ENCODE data around the gene PGAP2. TPM values are rescaled to one million over a fixed set of nuclear protein-coding genes. Genes with fewer than 3 reads are reported as not detected.

Gene PGAP2
- total RNA-seq, 1 experiment from 2014 or later, result 72.2 TPM

GRCh38 chr11:3796346-3796745, 12.0 kb upstream of the PGAP2 start:
- no TSS peak for BruUV-seq (replicated peaks)
- no peak for DNase-seq (ENCODE audit: low read depth, low spot score)
- ChIA-PET POLR2A (interaction anchor here (0.6 to 1.0 kb wide), 2 partner anchors 15 to 41 kb away, joined by 3 to 27 read pairs; no protein-coding TSS in a partner anchor), CTCF (interaction anchor here (1.4 kb wide), 1 partner anchor 13 kb away, joined by 5 read pairs; no protein-coding TSS in a partner anchor)
- TF ChIP-seq TCF7L2 (IDR thresholded peaks at IDR 0.05; ENCODE audit: low read depth, low read length) (no peak), SIN3A (IDR thresholded peaks at IDR 0.05; ENCODE audit: borderline replicate concordance, insufficient read depth, low read depth, low read length) (no peak), REST (IDR thresholded peaks at IDR 0.05; ENCODE audit: insufficient read depth in 1 of 2, low read depth in 2 of 2, low read length in 1 of 2) (no peak), POLR2AphosphoS5 (IDR thresholded peaks at IDR 0.05; ENCODE audit: low read depth, low read length) (no peak)
- Histone ChIP-seq H3K4me1 (ENCODE audit: control insufficient read depth, insufficient read depth, low read length) (peaks cover 10% of the 10 kb centered on the region), H3K36me3 (ENCODE audit: control insufficient read depth, insufficient read depth, low read length) (peaks cover 13% of the 10 kb centered on the region), H3K9me3 (ENCODE audit: control insufficient read depth, insufficient read depth, low read depth, low read length) (no peaks in the 10 kb centered on the region), H3K27me3 (ENCODE audit: control insufficient read depth, insufficient read depth, low read length) (no peaks in the 10 kb centered on the region), H3K27ac (ENCODE audit: low read length) (peak overlapping the region; percentile 95), H3K4me3 (ENCODE audit: low read depth in 2 of 2, low read length in 2 of 2) (peak overlapping the region; percentile 73 to 89)
- no peak for ATAC-seq
- in situ Hi-C loops (cut with HindIII; ENCODE audit: low pct_unique_long_range_greater_than_20kb, low sequenced_read_pairs), result no loop called here
- intact Hi-C loops (cut with micrococcal nuclease; ENCODE audit: unreplicated experiment), result no loop called here

GRCh38 chr11:3796801-3797328, 11.5 kb upstream of the PGAP2 start:
- ChIA-PET POLR2A (interaction anchor here (1.0 kb wide), 1 partner anchor 41 kb away, joined by 3 read pairs; no protein-coding TSS in a partner anchor), CTCF (interaction anchor here (1.4 kb wide), 1 partner anchor 12 kb away, joined by 5 read pairs; no protein-coding TSS in a partner anchor)
- intact Hi-C loops (cut with micrococcal nuclease; ENCODE audit: unreplicated experiment) (no loop called here), in situ Hi-C loops (cut with HindIII; ENCODE audit: low pct_unique_long_range_greater_than_20kb, low sequenced_read_pairs) (no loop called here)
- Histone ChIP-seq H3K4me1 (ENCODE audit: control insufficient read depth, insufficient read depth, low read length) (peaks cover 10% of the 10 kb centered on the region), H3K4me3 (ENCODE audit: low read depth in 2 of 2, low read length in 2 of 2) (peak overlapping the region; percentile 73 to 89), H3K27ac (ENCODE audit: low read length) (peak overlapping the region; percentile 95), H3K9me3 (ENCODE audit: control insufficient read depth, insufficient read depth, low read depth, low read length) (no peaks in the 10 kb centered on the region), H3K36me3 (ENCODE audit: control insufficient read depth, insufficient read depth, low read length) (peaks cover 13% of the 10 kb centered on the region), H3K27me3 (ENCODE audit: control insufficient read depth, insufficient read depth, low read length) (no peaks in the 10 kb centered on the region)
- no peak for DNase-seq (ENCODE audit: low read depth, low spot score)
- BruUV-seq (replicated peaks), result no TSS peak
- TF ChIP-seq POLR2AphosphoS5 (IDR thresholded peaks at IDR 0.05; ENCODE audit: low read depth, low read length) (no peak), CTCF (IDR thresholded peaks at IDR 0.05) (no peak), REST (IDR thresholded peaks at IDR 0.05; ENCODE audit: insufficient read depth in 1 of 2, low read depth in 2 of 2, low read length in 1 of 2) (no peak), SIN3A (IDR thresholded peaks at IDR 0.05; ENCODE audit: borderline replicate concordance, insufficient read depth, low read depth, low read length) (no peak), TCF7L2 (IDR thresholded peaks at IDR 0.05; ENCODE audit: low read depth, low read length) (no peak)
- ATAC-seq, result peak; percentile 48

Data from Panc1 (cell line).